ENCODE data around the gene OR6C75. TPM values are rescaled to one million over a fixed set of nuclear protein-coding genes. Genes with fewer than 3 reads are reported as not detected.
A peak's percentile ranks its signal among the peaks of the same experiment; 100 is the strongest.
"Not testable (repeated sequence)": the region's sequence is repeated elsewhere in the genome, so short reads cannot be mapped to it uniquely, and the experiment has no call there.

The OR6C75 gene
- not detected for total RNA-seq
- long read RNA-seq: 0 reads

GRCh38 chr12:55362675-55363074 lies at the start of gene OR6C75:
Gene OR6C75, plus strand, starts transcription at chr12:55362975. Its CDS starts 2,136 bp downstream, at chr12:55365111.
- intact Hi-C loops (cut with DNase I): no loop called here
- DNase-seq (no peak), ATAC-seq (no peak)

- no peak for DNase-seq
- intact Hi-C loops (cut with DNase I): no loop called here
- ATAC-seq: no peak
Observed at GRCh38 chr12:55314043-55314442, 48.7 kb upstream of the OR6C75 start, which contains the start of gene OR6C1. Gene OR6C1, plus strand, starts transcription at chr12:55314343. Its CDS starts 6,257 bp downstream, at chr12:55320600.

- intact Hi-C loops (cut with DNase I): no loop called here
- DNase-seq (no peak), ATAC-seq (no peak)
Observed at GRCh38 chr12:55320201-55320600, 42.6 kb upstream of the OR6C75 start.

- intact Hi-C loops (cut with DNase I); ATAC-seq; DNase-seq: not testable (repeated sequence)
Observed at GRCh38 chr12:55325801-55326200, 37.0 kb upstream of the OR6C75 start.

- intact Hi-C loops (cut with DNase I): no loop called here
- DNase-seq: no peak
- ATAC-seq: no peak
Observed at GRCh38 chr12:55330446-55330845, 32.3 kb upstream of the OR6C75 start, which contains the start of gene OR6C3. Gene OR6C3, plus strand, starts transcription at chr12:55330746. Its CDS starts 955 bp downstream, at chr12:55331701.

GRCh38 chr12:55336002-55336401 lies 26.8 kb upstream of the OR6C75 start:
- DNase-seq (no peak), ATAC-seq (no peak)
- intact Hi-C loops (cut with DNase I): no loop called here

GRCh38 chr12:55355338-55355737 lies 7.4 kb upstream of the OR6C75 start:
- DNase-seq; ATAC-seq; intact Hi-C loops (cut with DNase I): not testable (repeated sequence)

GRCh38 chr12:55365086-55365485 lies 2.3 kb downstream of the OR6C75 start:
- ATAC-seq: no peak
- DNase-seq: no peak
- intact Hi-C loops (cut with DNase I): no loop called here

- DNase-seq: no peak
- no peak for ATAC-seq
- intact Hi-C loops (cut with DNase I): no loop called here
Observed at GRCh38 chr12:55372521-55372920, 9.7 kb downstream of the OR6C75 start.

- no peak for ATAC-seq
- no peak for DNase-seq
- intact Hi-C loops (cut with DNase I): no loop called here
Observed at GRCh38 chr12:55385891-55386290, 23.1 kb downstream of the OR6C75 start.

GRCh38 chr12:55392032-55392795 lies 29.4 kb downstream of the OR6C75 start:
- intact Hi-C loops (cut with DNase I): no loop called here
- DNase-seq: no peak
- ATAC-seq: no peak

- no peak for ATAC-seq
- DNase-seq: no peak
- intact Hi-C loops (cut with DNase I): no loop called here
Observed at GRCh38 chr12:55396326-55396725, 33.6 kb downstream of the OR6C75 start.

- no peak for ATAC-seq
- intact Hi-C loops (cut with DNase I): no loop called here
- DNase-seq: no peak
Observed at GRCh38 chr12:55400229-55400628, 37.5 kb downstream of the OR6C75 start, which contains the start of gene OR6C65. Gene OR6C65, plus strand, starts transcription at chr12:55400529. Its CDS starts 0 bp downstream, at chr12:55400529.

GRCh38 chr12:55407866-55408265 lies 45.1 kb downstream of the OR6C75 start:
- intact Hi-C loops (cut with DNase I): no loop called here
- no peak for ATAC-seq
- no peak for DNase-seq

- DNase-seq; ATAC-seq; intact Hi-C loops (cut with DNase I): not testable (repeated sequence)
Observed at GRCh38 chr12:55409133-55409532, 46.4 kb downstream of the OR6C75 start.

GRCh38 chr12:55412138-55412537 lies 49.4 kb downstream of the OR6C75 start:
- intact Hi-C loops (cut with DNase I); ATAC-seq; DNase-seq: not testable (repeated sequence)

- ATAC-seq; intact Hi-C loops (cut with DNase I); DNase-seq: not testable (repeated sequence)
Observed at GRCh38 chr12:55413498-55414388, 51.0 kb downstream of the OR6C75 start.

GRCh38 chr12:55414396-55414823 lies 51.6 kb downstream of the OR6C75 start:
- intact Hi-C loops (cut with DNase I); DNase-seq: not testable (repeated sequence)
- peak; percentile 21 to 53 for ATAC-seq

- intact Hi-C loops (cut with DNase I); DNase-seq: not testable (repeated sequence)
- ATAC-seq: peak; percentile 76 to 84
Observed at GRCh38 chr12:55414889-55415288, 52.1 kb downstream of the OR6C75 start.

GRCh38 chr12:55416961-55417360 lies 54.2 kb downstream of the OR6C75 start:
- no peak for DNase-seq
- intact Hi-C loops (cut with DNase I): no loop called here
- no peak for ATAC-seq

Data from left cardiac atrium (tissue), 4 donors.